Left renal cortex interstitium (tissue), 4 donors: ENCODE results near the gene SPG21. TPM values are rescaled to one million over a fixed set of nuclear protein-coding genes. Genes with fewer than 3 reads are reported as not detected.

Experiments used
- polyA plus RNA-seq, 4 donors: library from polyadenylated mRNA; unstranded; fragments of 120-200 nt; gene quantifications; one replicate each; pipeline ENCODE4 v1.2.1, GENCODE V29; 2013; ENCODE audit not compliant: insufficient read length in 4 of 4

SPG21 gene
- polyA plus RNA-seq, 4 donors = 99.1 to 120 (median 112) TPM

Other genes with a start within 250 kb of the SPG21 start
- gene RBPMS2, start 214.3 kb downstream of the SPG21 start, polyA plus RNA-seq = 10 to 100 TPM in 3 of 4 donors, 1 to 10 TPM in 1; 9.8 to 15.2 (median 13.3) TPM
- gene PIF1, start 164.3 kb downstream of the SPG21 start, polyA plus RNA-seq = 10 to 100 TPM in 2 of 4 donors, 1 to 10 TPM in 2; 5.7 to 21.2 (median 13.5) TPM
- gene PLEKHO2, start 148.0 kb downstream of the SPG21 start, polyA plus RNA-seq = 10 to 100 TPM; 15.3 to 21.6 (median 19.7) TPM
- gene ANKDD1A, start 78.0 kb downstream of the SPG21 start, polyA plus RNA-seq = 1 to 10 TPM; 4.2 to 9.5 (median 6.2) TPM
- gene MTFMT, start 39.7 kb upstream of the SPG21 start, polyA plus RNA-seq = 10 to 100 TPM; 13.4 to 18.6 (median 15.3) TPM
- 10 to 100 TPM in 2 of 4 donors, 1 to 10 TPM in 2; 8.5 to 11.7 (median 9.9) TPM for gene SLC51B, start 55.5 kb upstream of the SPG21 start, polyA plus RNA-seq
- 1 to 10 TPM; 6.1 to 8.1 (median 7.4) TPM for gene RASL12, start 78.1 kb upstream of the SPG21 start, polyA plus RNA-seq
- gene KBTBD13, start 86.8 kb upstream of the SPG21 start, polyA plus RNA-seq = under 1 TPM in 3 of 4 donors, not detected in 1; 0.04 to 0.05 (median 0.05) TPM
- 1 to 10 TPM; 2.0 to 10.0 (median 6.0) TPM for gene UBAP1L, start 125.3 kb upstream of the SPG21 start, polyA plus RNA-seq
- gene PDCD7, start 143.9 kb upstream of the SPG21 start, polyA plus RNA-seq = 10 to 100 TPM; 31.1 to 37.7 (median 34.4) TPM
- gene CLPX, start 195.4 kb upstream of the SPG21 start, polyA plus RNA-seq = 10 to 100 TPM; 58.5 to 82.8 (median 76.5) TPM
- 1 to 10 TPM; 3.2 to 4.4 (median 3.9) TPM for gene CILP, start 221.6 kb upstream of the SPG21 start, polyA plus RNA-seq